K562 (cell line): Measurements from ENCODE around the gene ASPA.

Experiments used
- ARID3A ChIP-seq: IDR thresholded peaks from 2 replicates; pipeline ENCODE4 v1.6.1; 2012; ENCODE audit warnings: low read depth, low read length, improper control_type of control experiment, borderline replicate concordance
- FOXK1 ChIP-seq: sonication (generic); formaldehyde crosslinking; IDR thresholded peaks from 2 replicates; pipeline ENCODE4 v1.8.0; 2022; ENCODE audit warnings: missing genetic modification reagents, mild to moderate bottlenecking, borderline replicate concordance
- PREB ChIP-seq: sonication (generic); formaldehyde crosslinking; IDR thresholded peaks from 2 replicates; pipeline ENCODE4 v1.8.1; 2023; ENCODE audit warnings: mild to moderate bottlenecking, missing genetic modification reagents
- SIRT6 ChIP-seq: IDR thresholded peaks from one replicate; pipeline ENCODE4 v1.6.1; 2012; ENCODE audit warnings: low read depth, mild to moderate bottlenecking, control low read depth, inconsistent platforms, low read length, moderate library complexity
- SNIP1 ChIP-seq: fragments of 450-650 bp; IDR thresholded peaks from 2 replicates; pipeline ENCODE4 v1.7.1; 2017; ENCODE audit warnings: low read depth, mild to moderate bottlenecking
- ZBTB49 ChIP-seq: sonication (generic); formaldehyde crosslinking; IDR thresholded peaks from 2 replicates; pipeline ENCODE4 v1.8.0; 2022; ENCODE audit warnings: missing genetic modification reagents, mild to moderate bottlenecking, borderline replicate concordance
- ZFP91 ChIP-seq: sonication (generic); formaldehyde crosslinking; IDR thresholded peaks from 2 replicates; pipeline ENCODE4 v1.8.0; 2022; ENCODE audit warnings: mild to moderate bottlenecking, missing genetic modification reagents
- ZNF740 ChIP-seq, 3 experiments: fragments of 200-800 bp in 1 of 3; sonication (Bioruptor generic) in 1 of 3; sonication (generic) in 1 of 3; formaldehyde crosslinking in 1 of 3; IDR thresholded peaks; 2 replicates each; pipeline versions ENCODE4 v1.6.1 to v1.8.0; 2016 to 2022; ENCODE audit warnings: mild to moderate bottlenecking in 2 of 3, missing compliant biosample characterization in 2 of 3, missing genetic modification characterization in 2 of 3, missing genetic modification reagents in 1 of 3
- ZNF830 ChIP-seq: fragments of 250-450 bp; sonication (Bioruptor Pico); IDR thresholded peaks from 2 replicates; pipeline ENCODE4 v1.5.0; 2021; ENCODE audit warnings: mild to moderate bottlenecking
- TF ChIP-seq, protein P1 (sequence below), 3 experiments: IDR thresholded peaks in 2 of 3; conservative IDR thresholded peaks in 1 of 3; 2 replicates each; pipeline ENCODE4 v1.5.1; 2011 to 2012; ENCODE audit warnings: low read length in 3 of 3, mild to moderate bottlenecking in 3 of 3, control low read depth in 2 of 3, improper control_type of control experiment in 1 of 3, inconsistent platforms in 1 of 3, low read depth in 1 of 3, mixed read lengths in 1 of 3, moderate library complexity in 1 of 3; ENCODE audit not compliant: insufficient read depth in 2 of 3
- TF ChIP-seq, protein P2 (sequence below), 2 experiments: IDR thresholded peaks; 2 replicates each; pipeline ENCODE4 v1.6.1; 2011; ENCODE audit warnings: borderline replicate concordance in 1 of 2, control low read depth in 1 of 2, low read depth in 1 of 2, low read length in 1 of 2, mild to moderate bottlenecking in 1 of 2, mixed read lengths in 1 of 2, moderate library complexity in 1 of 2; ENCODE audit not compliant: insufficient read depth in 1 of 2, insufficient read length in 1 of 2, poor library complexity in 1 of 2, severe bottlenecking in 1 of 2; ENCODE audit errors: extremely low read depth in 1 of 2

DNA sequence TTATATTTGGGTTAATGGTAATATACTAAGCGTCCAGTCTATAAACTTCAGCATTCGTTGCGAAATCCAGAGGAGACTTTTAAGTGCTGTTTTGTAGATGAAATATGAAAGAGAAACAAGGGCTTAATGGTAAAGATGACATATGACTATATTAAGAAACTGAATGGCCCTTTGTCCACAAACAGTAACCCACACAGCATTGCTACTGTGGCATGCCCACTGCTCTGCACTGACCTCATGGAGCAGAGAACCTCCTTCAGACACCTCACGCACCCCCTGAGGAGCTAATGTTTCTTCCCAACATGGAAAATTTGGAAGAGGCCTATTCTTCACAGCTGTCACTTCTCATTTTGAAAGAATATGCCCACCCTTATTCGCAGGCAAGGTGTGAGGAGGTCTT is 26.7 kb downstream of the ASPA start:
- TF ChIP-seq ZNF830 (CRISPR knock-in tag) = no peak
- TF ChIP-seq, protein P1, sequence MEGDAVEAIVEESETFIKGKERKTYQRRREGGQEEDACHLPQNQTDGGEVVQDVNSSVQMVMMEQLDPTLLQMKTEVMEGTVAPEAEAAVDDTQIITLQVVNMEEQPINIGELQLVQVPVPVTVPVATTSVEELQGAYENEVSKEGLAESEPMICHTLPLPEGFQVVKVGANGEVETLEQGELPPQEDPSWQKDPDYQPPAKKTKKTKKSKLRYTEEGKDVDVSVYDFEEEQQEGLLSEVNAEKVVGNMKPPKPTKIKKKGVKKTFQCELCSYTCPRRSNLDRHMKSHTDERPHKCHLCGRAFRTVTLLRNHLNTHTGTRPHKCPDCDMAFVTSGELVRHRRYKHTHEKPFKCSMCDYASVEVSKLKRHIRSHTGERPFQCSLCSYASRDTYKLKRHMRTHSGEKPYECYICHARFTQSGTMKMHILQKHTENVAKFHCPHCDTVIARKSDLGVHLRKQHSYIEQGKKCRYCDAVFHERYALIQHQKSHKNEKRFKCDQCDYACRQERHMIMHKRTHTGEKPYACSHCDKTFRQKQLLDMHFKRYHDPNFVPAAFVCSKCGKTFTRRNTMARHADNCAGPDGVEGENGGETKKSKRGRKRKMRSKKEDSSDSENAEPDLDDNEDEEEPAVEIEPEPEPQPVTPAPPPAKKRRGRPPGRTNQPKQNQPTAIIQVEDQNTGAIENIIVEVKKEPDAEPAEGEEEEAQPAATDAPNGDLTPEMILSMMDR (IDR thresholded peaks at IDR 0.05 in 2 of 3, conservative IDR thresholded peaks at IDR 0.05 in 1 of 3; ENCODE audit: insufficient read depth in 2 of 3, low read depth in 1 of 3, low read length in 3 of 3) = no peak
- TF ChIP-seq ZNF740 (CRISPR knock-in tag; IDR thresholded peaks at IDR 0.05) = no peak
- TF ChIP-seq ZNF740 (tag; IDR thresholded peaks at IDR 0.05) = no peak
- no peak for TF ChIP-seq SIRT6
- no peak for TF ChIP-seq FOXK1 (CRISPR knock-in tag)
- TF ChIP-seq, protein P2, sequence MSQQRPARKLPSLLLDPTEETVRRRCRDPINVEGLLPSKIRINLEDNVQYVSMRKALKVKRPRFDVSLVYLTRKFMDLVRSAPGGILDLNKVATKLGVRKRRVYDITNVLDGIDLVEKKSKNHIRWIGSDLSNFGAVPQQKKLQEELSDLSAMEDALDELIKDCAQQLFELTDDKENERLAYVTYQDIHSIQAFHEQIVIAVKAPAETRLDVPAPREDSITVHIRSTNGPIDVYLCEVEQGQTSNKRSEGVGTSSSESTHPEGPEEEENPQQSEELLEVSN (IDR thresholded peaks at IDR 0.05; ENCODE audit: borderline replicate concordance in 1 of 2, extremely low read depth in 1 of 2, insufficient read depth in 1 of 2, insufficient read length in 1 of 2, low read depth in 1 of 2, low read length in 1 of 2, poor library complexity in 1 of 2, severe bottlenecking in 1 of 2) = no peak
- TF ChIP-seq PREB (CRISPR knock-in tag) = no peak
- no peak for TF ChIP-seq ZFP91 (CRISPR knock-in tag)
- no peak for TF ChIP-seq SNIP1
- no peak for TF ChIP-seq ARID3A
- no peak for TF ChIP-seq ZBTB49 (CRISPR knock-in tag)
